HG03135 (cell line): Measurements from ENCODE around the gene MEIKIN.
"Not testable (repeated sequence)": the region's sequence is repeated elsewhere in the genome, so short reads cannot be mapped to it uniquely, and the experiment has no call there.

Experiments
- ATAC-seq: cut with Tn5 transposase; IDR thresholded peaks from one replicate; pipeline ENCODE4 v1.9.1; 2021; ENCODE audit warnings: mild to moderate bottlenecking, moderate library complexity; ENCODE audit not compliant: unreplicated experiment

The MEIKIN gene

DNA sequence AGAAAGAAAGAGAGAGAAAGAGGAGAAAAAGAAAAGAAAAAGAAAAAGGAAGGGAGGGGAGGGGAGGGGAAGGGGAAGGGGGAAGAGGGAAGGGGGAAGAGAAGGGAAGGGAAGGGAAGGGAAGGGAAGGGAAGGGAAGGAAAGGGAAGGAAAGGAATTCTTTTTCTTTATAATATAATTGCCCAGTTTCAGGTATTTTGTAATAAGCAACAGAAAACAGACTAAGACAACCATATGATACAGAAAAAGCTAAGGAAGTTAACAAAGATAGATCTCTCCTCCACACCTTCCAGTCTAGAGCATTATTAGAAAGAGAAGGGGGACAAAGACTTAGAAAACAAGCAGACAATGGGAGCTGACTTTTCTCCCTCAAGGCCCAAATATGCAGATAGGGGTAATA is 31.0 kb downstream of the MEIKIN start:
- no peak for ATAC-seq

DNA sequence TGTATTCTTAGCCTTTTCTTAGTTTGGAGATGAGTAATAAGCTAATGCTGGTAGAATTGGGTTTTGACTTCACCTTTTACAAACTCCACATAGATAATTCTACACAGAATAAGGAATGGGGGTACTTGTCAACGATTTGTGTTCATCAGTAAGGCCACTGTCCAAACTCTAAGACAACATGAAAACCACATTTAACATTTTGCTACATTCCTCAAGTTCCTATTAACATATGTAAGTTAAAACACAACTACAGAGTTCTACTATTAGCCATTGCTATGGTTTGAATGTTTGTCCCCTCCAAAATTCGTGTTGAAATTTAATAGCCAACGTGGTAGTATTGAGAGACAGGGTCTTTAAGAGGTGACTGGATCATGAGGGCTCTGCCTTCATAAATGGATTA is 31.9 kb downstream of the MEIKIN start:
- ATAC-seq = no peak

DNA sequence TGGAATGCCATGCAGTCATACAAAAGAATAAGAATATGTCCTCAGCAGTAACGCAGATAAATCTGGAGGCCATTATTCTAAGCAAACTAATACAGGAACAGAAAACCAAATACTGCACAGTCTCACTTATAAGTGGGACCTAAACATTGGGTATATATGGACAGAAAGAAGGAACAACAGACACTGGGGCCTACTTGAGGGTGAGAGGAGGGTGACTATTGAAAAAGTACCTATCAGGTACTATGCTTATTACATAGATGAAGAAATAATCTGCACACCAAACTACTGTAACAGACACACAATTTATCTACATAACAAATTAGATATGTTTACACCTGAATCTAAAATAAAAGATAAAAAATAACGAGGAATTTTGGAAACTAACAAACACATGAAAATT is 38.8 kb downstream of the MEIKIN start:
- no peak for ATAC-seq

DNA sequence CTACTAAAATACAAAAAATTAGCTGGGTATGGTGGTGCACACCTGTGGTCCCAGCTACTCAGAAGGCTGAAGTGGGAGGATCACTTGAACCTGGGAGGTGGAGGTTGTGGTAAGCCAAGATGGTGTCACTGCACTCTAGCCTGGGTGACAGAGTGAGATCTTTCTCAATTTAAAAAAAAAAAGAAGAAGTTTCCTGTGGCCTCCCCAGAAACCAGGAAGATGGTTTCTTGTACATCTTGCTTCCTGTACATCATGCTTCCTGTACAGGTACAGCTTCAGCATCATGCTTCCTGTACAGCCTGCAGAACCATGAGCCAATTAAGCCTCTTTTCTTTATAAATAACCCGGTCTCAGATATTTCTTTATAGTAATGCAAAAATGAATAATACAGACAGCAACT is 43.2 kb downstream of the MEIKIN start:
- ATAC-seq = not testable (repeated sequence)

DNA sequence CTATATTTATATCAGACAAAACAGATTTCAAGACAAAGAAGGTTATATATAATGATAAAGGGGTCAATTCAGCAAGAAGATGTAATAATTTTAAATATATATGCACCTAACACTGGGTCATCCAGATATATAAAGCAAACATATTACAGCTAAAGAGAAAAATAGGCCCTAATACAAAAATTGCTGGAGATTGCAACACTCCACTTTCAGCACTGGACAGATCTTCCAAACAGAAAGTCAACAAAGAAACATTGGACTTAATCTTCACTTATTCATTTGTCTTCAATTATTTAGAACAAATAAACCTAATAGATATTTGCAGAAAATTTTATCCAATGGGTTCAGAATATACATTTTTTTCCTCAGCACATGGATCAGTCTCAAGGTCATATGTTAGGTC is 45.8 kb downstream of the MEIKIN start:
- no peak for ATAC-seq

DNA sequence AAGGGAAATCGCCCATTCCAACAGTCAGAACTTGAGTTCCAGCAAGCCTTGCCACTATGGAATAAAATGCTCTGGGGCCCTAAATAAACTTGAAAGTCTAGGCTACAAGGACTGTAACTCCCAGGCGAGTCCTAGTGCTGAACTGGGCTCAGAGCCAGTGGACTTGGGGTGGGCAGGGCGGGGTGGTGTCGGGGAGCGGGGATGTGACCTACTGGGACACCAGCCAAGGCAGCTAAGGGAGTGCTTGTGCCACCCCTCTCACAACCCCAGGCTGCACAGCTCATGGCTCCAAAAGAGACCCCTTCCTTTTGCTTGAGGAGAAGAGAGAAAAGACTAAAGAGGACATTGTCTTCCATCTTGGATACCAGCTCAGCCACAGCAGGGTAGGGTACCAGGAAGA is 61.5 kb downstream of the MEIKIN start:
- ATAC-seq = no peak

DNA sequence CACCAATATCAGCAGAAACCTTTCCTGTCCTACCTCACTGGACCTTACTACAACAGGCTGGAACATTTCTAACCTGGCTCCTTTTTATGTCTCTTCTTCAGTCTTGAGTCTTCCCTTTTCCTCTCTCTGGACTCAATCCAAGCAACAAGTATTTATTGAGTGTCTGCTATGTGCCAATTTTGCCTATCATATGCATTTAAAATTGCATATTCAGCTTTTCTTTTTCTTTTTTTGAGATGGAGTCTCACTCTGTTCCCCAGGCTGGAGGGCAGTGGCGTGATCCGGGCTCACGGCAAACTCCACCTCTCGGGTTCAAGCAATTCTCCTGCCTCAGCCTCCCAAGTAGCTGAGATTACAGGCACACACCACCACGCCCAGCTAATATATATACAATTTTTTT is 65.8 kb downstream of the MEIKIN start:
- no peak for ATAC-seq

DNA sequence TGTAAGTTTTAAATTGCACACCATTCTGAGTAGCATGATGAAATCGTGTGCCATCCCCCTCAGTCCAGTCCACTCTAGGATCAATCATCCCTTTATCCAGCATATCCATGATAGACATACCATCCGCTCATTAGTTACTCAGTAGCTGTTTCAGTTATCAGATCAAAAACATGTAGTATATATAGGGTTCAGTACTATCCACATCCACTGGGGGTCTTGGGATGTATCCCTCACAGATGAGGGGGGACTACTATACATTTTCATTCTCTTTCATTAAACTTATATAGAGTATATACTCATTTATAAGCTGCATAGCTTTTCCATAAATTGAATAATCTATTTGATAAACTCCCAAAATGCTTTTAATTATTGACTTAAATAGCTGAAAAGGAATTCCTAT is 67.6 kb downstream of the MEIKIN start:
- ATAC-seq = no peak

DNA sequence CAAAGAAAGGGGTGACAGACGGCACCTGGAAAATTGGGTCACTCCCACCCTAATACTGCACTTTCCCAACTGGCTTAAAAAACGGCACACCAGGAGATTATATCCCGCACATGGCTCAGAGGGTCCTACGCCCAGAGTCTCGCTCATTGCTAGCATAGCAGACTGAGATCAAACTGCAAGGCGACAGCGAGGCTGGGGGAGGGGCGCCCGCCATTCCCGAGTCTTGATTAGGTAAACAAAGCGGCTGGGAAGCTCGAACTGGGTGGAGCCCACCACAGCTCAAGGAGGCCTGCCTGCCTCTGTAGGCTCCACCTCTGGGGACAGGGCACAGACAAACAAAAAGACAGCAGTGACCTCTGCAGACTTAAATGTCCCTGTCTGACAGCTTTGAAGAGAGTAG is 74.2 kb downstream of the MEIKIN start:
- not testable (repeated sequence) for ATAC-seq

DNA sequence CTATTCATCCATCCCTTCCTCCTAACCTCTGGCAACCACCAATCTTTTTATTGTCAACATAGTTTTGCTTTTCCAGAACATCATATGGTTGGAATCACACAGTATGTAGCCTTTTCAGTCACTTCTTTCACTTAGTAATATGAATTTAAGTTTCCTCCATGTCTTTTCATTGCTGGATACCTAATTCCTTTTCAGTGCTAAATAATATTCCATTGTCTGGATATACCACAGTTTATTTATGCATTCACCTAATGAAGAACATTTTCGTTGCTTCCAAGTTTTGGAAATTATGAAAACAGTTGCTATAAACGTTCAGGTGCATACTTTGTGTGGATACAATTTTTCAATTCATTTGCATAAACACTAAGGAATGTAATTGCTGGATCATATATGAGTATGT is 77.9 kb downstream of the MEIKIN start:
- no peak for ATAC-seq

DNA sequence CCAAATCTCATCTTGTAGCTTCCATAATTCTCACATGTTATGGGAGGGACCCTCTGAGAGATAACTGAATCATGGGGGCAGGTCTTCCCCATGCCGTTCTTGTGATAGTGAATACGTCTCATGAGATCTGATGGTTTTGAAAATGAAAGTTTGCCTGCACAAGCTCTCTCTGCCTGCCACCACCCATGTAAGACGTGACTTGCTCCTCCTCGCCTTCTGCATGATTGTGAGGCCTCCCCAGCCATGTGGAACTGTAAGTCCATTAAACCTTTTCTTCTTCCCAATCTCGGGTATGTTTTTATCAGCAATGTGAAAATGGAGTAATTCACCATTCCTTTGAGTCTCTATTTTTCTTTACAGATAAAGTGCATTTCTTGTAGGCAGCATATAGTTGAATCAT is 81.8 kb downstream of the MEIKIN start:
- no peak for ATAC-seq

DNA sequence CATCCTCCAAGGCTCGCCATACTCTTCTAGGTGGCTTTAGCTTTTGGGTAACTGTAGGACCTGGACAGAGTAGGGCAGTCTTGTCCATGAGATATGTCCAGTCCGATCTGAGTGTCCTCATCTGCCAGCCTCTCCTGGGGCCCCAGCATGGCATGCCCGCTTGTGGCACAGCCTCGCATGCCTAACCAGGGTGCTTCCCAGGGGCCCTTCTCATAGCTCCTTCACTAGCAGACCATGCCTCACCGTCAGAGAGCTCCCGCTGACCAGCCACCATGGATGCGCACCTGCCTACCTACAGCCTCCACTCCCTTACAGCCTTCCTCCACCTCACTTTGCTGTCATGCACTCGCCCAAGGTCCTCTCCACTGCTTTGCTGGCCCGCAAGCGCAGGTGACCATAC is 88.1 kb downstream of the MEIKIN start:
- no peak for ATAC-seq

DNA sequence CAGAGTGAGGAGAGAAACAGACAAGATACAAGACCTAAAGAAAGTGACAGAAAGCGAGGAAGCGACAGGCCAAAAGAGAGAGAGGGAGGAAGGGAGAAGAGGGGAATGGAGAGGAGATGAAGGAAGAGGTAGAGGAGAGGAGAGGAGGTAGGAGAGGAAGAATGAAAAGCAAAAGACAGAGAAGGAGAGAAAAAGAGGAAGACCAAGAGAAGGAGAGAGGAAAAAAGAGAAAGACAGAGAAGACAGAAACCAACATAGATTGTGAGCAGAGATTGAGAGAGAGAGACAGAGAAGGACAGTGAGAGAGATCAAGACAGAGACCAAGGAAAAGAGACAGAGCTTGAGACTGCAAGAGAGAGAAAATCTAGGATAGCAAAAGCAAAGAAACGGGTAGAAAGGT is 90.0 kb downstream of the MEIKIN start:
- no peak for ATAC-seq

DNA sequence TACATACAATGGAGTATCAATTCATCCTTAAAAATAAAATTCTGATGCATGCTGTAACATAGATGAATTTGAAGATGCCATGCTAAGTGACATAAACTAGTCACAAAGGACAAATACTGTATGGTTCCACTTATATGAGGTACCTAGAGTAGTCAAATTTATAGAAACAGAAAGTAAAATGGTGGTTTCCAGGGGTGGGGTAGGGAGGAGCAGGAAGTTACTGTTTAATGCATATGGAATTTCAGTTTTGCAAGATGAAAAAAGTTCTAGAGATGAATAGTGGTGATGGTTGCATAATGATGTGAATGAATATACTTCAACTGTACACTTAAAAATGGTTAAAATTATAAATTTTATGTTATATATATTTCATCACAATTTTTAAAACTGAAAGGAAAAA is 91.3 kb downstream of the MEIKIN start:
- ATAC-seq = peak; percentile 87

DNA sequence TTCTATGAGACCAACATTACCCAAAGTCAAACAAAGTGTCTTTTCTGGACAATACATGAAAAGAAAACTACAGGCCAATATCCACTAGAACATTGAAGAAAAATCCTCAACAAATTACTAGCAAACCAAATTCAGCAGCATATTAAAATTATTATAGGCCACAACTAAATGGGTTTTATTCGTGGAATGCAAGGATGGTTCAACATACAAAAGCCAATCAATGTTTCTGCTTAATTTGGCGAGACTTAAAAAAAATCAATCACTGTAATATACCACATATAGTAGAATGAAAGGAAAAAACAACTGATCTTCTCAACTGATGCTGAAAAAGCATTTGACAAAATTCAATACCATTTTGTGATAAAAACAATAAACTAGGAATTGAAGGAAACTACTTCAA is 96.8 kb downstream of the MEIKIN start:
- ATAC-seq = no peak

DNA sequence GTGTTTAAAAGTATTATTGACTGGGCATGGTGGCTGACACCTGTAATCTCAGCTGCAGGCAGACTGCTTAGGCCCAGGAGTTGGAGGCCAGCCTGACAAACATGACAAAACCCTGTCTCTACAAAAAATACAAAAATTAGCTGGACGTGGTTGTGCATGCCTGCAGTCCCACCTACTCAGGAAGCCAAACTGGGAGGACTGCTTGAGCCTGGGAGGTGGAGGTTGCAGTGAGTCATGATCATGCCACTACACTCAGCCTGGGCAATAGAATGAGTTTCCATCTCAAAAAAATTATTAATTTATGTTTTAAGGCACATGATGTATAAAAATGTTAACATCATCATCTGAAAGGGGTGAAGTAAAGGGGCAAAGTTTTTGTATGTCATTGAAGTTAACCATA is 98.9 kb downstream of the MEIKIN start:
- ATAC-seq = no peak

DNA sequence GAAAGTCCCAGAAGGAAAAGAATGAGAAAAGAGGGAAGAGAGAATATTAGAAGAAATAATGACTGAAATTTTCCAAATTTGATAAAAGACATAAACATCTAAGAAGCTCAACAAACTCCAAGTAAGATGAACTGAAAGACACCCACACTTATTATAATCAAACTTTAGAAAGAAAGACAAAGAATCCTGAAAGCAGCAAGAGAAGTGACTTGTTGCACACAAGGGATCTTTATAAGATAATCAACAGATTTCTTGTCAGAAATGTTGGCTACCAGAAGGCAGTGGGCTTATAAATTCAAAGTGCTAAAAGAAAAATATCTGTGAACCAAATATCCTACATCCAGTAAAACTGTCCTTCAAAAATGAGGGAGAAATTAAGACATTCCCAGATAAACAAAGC is 99.6 kb downstream of the MEIKIN start:
- no peak for ATAC-seq

DNA sequence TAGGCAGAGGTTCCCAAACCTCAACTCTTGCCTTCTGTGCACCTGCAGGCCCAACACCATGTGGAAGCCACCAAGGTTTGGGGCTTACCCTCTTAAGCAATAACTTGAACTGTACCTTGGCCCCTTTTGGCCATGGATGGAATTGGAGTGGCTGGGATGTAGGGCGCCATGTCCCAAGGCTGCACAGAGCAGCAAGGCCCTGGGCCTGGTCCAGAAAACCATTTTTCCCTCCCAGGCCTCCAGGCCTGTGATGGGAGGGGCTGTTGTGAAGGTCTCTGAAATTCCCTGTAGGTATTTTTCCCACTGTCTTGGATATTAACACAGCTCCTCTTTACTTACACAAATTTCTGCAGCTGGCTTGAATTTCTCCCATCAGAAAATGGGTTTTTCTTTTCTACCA is 102.5 kb downstream of the MEIKIN start:
- not testable (repeated sequence) for ATAC-seq

DNA sequence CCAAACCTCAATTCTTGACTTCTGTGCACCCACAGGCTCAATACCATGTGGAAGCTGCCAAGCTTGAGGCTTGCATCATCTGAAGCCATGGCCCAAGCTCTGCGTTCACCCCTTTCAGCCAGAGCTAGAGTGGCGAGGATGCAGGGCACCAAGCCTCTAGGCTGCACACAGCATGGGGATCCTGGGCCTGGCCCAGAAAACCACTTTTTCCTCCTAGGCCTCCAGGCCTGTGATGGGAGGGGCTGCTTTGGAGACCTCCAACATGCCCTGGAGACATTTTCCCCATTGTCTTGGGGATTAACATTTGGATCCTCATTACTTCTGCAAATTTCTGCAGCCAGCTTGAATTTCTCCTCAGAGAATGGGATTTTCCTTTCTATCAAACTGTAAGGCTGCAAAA is 112.8 kb downstream of the MEIKIN start:
- ATAC-seq = not testable (repeated sequence)

DNA sequence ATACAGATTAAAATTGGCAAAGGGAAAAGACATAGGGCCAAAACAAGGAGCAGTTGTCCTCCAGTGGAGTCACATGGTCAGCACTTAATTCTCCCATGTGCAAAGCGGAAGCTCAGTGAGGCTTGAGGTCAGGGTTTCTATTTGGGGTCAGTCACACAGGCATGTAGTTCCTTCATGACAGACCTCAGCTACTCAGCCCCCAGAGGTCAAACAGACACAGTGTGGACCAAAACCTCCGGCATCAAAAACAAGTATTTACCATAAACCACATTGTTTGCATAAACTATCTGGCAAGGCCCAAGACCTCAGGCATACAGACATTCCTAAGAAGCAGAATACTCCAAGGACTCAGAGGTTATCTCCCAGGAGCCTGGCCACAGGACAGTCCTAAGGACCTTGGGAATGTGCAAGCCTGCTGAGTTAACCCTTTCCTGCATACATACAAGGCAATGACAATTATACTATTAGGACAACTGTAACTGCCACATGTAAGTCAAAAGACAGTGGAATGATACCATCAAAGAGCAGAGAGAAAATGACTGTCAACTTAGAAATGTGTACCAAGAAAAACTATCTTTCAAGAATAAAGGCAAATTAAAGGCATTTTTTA is 120.0 kb downstream of the MEIKIN start:
- no peak for ATAC-seq

DNA sequence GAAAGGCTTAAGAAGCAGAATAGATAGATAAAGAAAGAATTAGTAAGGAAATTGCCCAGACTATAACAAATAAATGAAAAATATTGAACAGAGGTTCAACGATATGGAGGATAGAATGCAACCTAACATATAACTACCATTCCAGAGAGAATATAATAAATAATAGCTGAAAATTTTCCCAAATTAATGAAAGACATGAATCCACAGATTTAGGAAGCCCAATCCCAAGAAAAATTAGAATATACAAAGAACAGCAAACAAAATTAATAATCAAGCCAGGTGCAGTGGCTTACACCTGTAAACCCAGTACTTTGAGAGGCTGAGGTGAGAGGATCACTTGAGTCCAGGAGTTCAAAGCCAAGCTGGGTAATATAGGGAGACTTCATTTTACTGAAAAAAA is 120.8 kb downstream of the MEIKIN start:
- ATAC-seq = no peak

DNA sequence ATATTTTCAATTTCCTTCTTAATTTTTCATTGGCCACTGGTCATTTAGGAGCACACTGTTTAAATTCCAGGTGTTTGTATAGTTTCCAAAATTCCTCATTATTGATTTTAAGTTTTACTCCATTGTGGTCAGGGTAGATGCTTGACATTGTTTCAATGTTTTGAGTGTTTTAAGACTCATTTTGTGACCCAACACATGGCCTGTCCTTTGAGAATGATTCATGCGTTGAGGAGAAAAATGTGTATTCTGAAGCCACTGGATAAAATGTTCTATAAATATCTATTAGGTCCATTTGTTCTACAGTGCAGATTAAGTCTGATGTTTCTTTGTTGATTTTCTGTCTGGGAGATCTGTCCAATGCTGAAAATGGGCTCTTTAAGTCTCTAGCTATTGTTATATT is 124.2 kb downstream of the MEIKIN start:
- no peak for ATAC-seq

DNA sequence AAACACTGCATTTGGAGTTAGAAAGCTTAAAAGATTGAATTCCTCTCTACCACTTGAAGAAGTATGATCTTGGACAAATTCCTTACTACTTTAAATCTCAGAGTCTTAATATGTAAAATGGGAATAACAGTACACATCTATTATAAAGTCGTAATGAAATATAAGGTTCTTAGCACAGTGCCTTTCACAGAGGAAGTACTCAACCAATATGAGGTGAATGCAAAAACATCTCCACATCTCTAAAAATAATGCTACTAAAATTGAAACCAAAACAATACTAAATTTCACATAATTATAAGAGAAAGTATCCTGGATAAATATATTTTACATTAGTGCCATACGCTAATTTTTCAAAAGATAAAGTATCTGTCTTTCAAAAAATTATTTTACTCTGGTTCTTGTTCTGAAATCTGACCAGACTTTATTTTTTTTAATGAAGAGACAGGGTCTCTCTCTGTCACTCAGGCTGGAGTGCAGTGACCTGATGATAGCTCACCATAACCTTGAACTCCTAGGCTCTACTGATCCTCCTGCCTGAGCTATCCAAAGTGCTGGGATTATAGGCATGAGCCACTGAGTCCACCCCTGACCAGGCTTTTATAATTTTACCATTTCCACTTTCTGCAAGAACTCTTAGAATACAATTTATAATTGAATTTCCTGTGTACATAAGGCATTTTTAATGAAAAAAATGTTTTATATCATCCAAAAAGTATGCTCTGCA is 127.3 kb downstream of the MEIKIN start:
- no peak for ATAC-seq
